Fibroblast of lung (primary cell): Measurements from ENCODE around the gene ARHGAP42. TPM values are rescaled to one million over a fixed set of nuclear protein-coding genes. Genes with fewer than 3 reads are reported as not detected.

ENCODE experiments used
- DNase-seq, 2 donors: peaks; one replicate each; pipeline versions ENCODE4 v3.0.0 to v3.0.0-alpha.2; 2010; ENCODE audit warnings: low read depth in 2 of 2
- H2AFZ ChIP-seq: 2 replicates; pipeline ENCODE4 v1.5.1; 2012; ENCODE audit warnings: low read length, control low read depth, inconsistent platforms
- H3K27ac ChIP-seq: 2 replicates; pipeline ENCODE4 v1.5.1; 2011; ENCODE audit warnings: low read length, control low read depth; ENCODE audit not compliant: insufficient read depth
- H3K27me3 ChIP-seq: 2 replicates; pipeline ENCODE4 v1.5.1; 2011; ENCODE audit warnings: mild to moderate bottlenecking, low read length; ENCODE audit not compliant: control insufficient read depth, insufficient read depth
- H3K36me3 ChIP-seq: 2 replicates; pipeline ENCODE4 v1.5.1; 2011; ENCODE audit warnings: low read length; ENCODE audit not compliant: control insufficient read depth, insufficient read depth
- H3K4me1 ChIP-seq: 2 replicates; pipeline ENCODE4 v1.5.1; 2011; ENCODE audit warnings: low read length; ENCODE audit not compliant: control insufficient read depth, insufficient read depth; ENCODE audit errors: extremely low read depth
- H3K4me2 ChIP-seq: 2 replicates; pipeline ENCODE4 v1.5.1; 2011; ENCODE audit warnings: low read length, control low read depth; ENCODE audit not compliant: insufficient read depth; ENCODE audit errors: extremely low read depth
- H3K4me3 ChIP-seq, 4 experiments: fragments of 200-600 bp in 1 of 4; sonication (generic) in 1 of 4; replicated peaks in 1 of 4; 2 replicates each; pipeline ENCODE4 v1.5.1; 2011 to 2016; ENCODE audit warnings: low read length in 4 of 4, low read depth in 3 of 4, mild to moderate bottlenecking in 3 of 4, control low read depth in 2 of 4, inconsistent platforms in 1 of 4, mixed read lengths in 1 of 4; ENCODE audit not compliant: insufficient read depth in 1 of 4; ENCODE audit errors: control extremely low read depth in 1 of 4
- H3K79me2 ChIP-seq: 2 replicates; pipeline ENCODE4 v1.5.1; 2012; ENCODE audit warnings: mild to moderate bottlenecking, low read length, inconsistent platforms; ENCODE audit not compliant: control insufficient read depth, insufficient read depth
- H3K9ac ChIP-seq: 2 replicates; pipeline ENCODE4 v1.5.1; 2011; ENCODE audit warnings: mild to moderate bottlenecking, low read length, control low read depth; ENCODE audit not compliant: insufficient read depth
- H3K9me3 ChIP-seq: 2 replicates; pipeline ENCODE4 v1.5.1; 2012; ENCODE audit warnings: low read depth, low read length; ENCODE audit not compliant: control insufficient read depth, insufficient read depth
- H4K20me1 ChIP-seq: 2 replicates; pipeline ENCODE4 v1.5.1; 2011; ENCODE audit warnings: low read length; ENCODE audit not compliant: control insufficient read depth, insufficient read depth; ENCODE audit errors: extremely low read depth
- EZH2 ChIP-seq: IDR thresholded peaks from 2 replicates; pipeline ENCODE4 v1.5.1; 2012; ENCODE audit warnings: low read length, control low read depth, mild to moderate bottlenecking; ENCODE audit errors: missing control alignments
- polyA plus RNA-seq, 2 donors: library from polyadenylated mRNA; depleted of rRNA in 1 of 2; stranded (reverse) in 1 of 2; unstranded in 1 of 2; fragments of >200 nt; gene quantifications; 2 replicates each; pipeline ENCODE4 v1.2.1, GENCODE V29; 2011 to 2012; ENCODE audit warnings: missing spikeins in 1 of 2
- total RNA-seq: library from RNA; depleted of rRNA; stranded (reverse); fragments of >200 nt; gene quantifications from 2 replicates; pipeline ENCODE4 v1.2.1, GENCODE V29; 2014
- TF ChIP-seq, protein P1 (sequence below), 2 donors: IDR thresholded peaks in 1 of 2; conservative IDR thresholded peaks in 1 of 2; 1 replicate in 1 of 2; 2 replicates in 1 of 2; pipeline ENCODE4 v1.5.1; 2011 to 2012; ENCODE audit warnings: low read length in 2 of 2, control low read depth in 1 of 2, inconsistent platforms in 1 of 2, low read depth in 1 of 2, mild to moderate bottlenecking in 1 of 2

ARHGAP42 gene
- total and polyA plus RNA-seq, 2 donors (not counting 1 experiment from before 2014, with no cell fraction given), result 8.0 to 13.4 TPM

DNA sequence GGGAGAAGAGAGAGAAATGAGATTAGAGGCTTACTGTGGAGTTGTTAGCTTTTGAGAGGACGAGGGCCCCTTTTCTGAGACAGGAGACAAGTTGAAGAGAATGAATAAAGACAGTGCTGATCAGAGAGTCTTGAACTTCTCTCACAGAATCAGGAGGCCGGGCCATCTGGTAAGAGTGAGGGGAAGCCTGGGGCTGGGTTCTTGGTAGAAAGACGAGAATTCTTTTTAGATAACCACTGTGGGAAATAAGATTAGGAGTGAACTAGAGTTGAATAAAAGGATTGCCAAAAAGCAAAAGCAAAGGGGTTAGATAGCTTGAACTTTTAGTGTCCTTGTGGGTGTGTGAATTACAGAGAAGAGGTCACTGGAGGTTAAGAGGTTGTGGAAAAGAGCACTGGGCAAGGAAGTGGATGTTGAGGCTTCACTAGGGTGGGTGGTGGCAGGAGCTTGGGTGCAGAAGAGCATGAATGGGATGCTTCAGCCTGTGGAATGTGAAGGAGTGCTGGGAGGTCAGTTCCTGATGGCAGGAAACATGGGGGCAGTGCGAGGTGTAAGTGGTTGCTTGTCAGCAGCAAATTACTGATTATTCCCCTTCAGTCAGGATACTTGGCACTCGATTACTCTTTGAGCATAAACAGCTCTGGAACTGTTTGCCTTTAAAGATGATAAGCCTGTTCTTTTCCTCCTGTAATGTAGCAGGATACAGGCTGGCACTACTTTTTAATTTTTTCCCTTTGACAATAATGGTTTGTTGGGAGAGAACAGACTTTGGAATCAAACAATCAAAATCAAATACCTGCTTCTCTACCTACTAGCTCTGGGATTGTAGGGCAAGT, 98.3 kb downstream of the ARHGAP42 start:
- Histone ChIP-seq H4K20me1 (no peaks in the 10 kb centered on the region), H3K4me1 (peaks cover 3% of the 10 kb centered on the region), H3K36me3 (no peaks in the 10 kb centered on the region), H3K9ac (no peak overlapping the region), H3K9me3 (no peaks in the 10 kb centered on the region), H3K27ac (no peak overlapping the region), H3K4me3 (no peak overlapping the region), H3K27me3 (no peaks in the 10 kb centered on the region), H3K4me2 (no peak overlapping the region), H3K79me2 (no peaks in the 10 kb centered on the region), H2AFZ (no peak overlapping the region)
- no peak for TF ChIP-seq EZH2
- TF ChIP-seq, protein P1, sequence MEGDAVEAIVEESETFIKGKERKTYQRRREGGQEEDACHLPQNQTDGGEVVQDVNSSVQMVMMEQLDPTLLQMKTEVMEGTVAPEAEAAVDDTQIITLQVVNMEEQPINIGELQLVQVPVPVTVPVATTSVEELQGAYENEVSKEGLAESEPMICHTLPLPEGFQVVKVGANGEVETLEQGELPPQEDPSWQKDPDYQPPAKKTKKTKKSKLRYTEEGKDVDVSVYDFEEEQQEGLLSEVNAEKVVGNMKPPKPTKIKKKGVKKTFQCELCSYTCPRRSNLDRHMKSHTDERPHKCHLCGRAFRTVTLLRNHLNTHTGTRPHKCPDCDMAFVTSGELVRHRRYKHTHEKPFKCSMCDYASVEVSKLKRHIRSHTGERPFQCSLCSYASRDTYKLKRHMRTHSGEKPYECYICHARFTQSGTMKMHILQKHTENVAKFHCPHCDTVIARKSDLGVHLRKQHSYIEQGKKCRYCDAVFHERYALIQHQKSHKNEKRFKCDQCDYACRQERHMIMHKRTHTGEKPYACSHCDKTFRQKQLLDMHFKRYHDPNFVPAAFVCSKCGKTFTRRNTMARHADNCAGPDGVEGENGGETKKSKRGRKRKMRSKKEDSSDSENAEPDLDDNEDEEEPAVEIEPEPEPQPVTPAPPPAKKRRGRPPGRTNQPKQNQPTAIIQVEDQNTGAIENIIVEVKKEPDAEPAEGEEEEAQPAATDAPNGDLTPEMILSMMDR (conservative IDR thresholded peaks at IDR 0.05 in 1 of 2, IDR thresholded peaks at IDR 0.05 in 1 of 2; ENCODE audit: low read depth in 1 of 2, low read length in 2 of 2), result no peak
- no peak for DNase-seq

DNA sequence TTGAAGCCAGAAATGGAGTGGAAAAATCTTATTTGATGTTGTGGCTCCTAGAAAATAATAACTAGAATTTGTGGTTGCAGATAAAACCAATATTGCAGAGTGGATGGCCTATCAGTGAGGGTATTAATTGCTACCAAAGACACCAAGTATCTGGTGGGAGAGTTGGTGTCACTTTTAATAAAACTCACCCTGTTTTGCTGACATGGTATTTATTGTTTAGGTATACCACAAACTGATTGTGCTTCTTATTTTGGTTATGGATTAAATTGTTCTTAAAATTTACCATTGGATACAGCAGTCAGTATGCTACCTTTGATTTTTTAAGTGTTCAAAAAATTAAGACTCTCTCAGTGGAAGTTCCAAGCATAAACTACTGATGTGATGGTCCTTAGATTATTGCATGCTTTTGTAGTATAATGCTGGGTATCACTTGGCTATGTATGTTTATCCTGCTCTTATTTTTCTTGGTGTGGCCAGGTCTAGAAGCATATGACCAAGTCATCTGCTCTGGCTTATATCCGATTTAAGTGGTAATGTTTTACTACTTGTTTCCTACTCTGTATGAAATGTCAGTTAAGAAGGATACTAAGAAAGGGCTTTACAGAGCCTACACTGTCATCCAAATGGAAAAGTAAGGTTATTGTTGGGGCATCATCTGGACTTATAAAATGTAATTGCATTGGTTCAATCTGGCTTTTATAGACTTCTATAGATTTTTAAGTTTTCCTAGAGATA, 101.6 kb downstream of the ARHGAP42 start:
- no peaks in the 10 kb centered on the region for H3K27me3 ChIP-seq
- H3K9me3 ChIP-seq, result no peaks in the 10 kb centered on the region
- H4K20me1 ChIP-seq, result no peaks in the 10 kb centered on the region
- no peak for DNase-seq
- H2AFZ ChIP-seq, result no peak overlapping the region
- H3K36me3 ChIP-seq, result no peaks in the 10 kb centered on the region
- TF ChIP-seq EZH2, result no peak
- H3K4me2 ChIP-seq, result no peak overlapping the region
- no peak overlapping the region for H3K9ac ChIP-seq
- no peak overlapping the region for H3K27ac ChIP-seq
- no peaks in the 10 kb centered on the region for H3K79me2 ChIP-seq
- peaks cover 3% of the 10 kb centered on the region for H3K4me1 ChIP-seq
- H3K4me3 ChIP-seq, result no peak overlapping the region

DNA sequence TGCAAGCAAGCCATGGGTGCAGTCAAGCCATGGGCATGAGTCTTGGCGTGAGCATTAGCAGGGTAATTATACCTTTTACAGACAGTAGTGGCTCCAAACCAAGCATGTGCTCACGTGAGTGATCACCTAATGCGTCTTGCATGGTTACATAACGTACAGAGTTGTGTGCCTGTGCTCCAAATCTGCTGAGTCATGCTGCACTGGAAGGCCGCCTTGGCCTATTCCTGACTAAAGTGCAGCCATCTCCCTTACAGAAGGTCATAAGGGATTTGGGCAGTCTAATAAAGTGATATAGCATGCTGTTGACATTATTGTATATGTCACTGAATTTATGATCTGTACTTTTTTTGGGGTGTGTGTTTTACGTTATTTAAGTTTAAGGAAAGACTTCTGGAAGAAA, 102.4 kb downstream of the ARHGAP42 start:
- H3K4me2 ChIP-seq, result no peak overlapping the region
- DNase-seq, result peak; percentile 11 to 40
- no peak overlapping the region for H3K9ac ChIP-seq
- no peak overlapping the region for H3K4me3 ChIP-seq
- H3K9me3 ChIP-seq, result no peaks in the 10 kb centered on the region
- H2AFZ ChIP-seq, result no peak overlapping the region
- TF ChIP-seq, protein P1 (conservative IDR thresholded peaks at IDR 0.05 in 1 of 2, IDR thresholded peaks at IDR 0.05 in 1 of 2; ENCODE audit: low read depth in 1 of 2, low read length in 2 of 2), result no peak
- no peak for TF ChIP-seq EZH2
- H3K79me2 ChIP-seq, result no peaks in the 10 kb centered on the region
- H4K20me1 ChIP-seq, result no peaks in the 10 kb centered on the region
- H3K27me3 ChIP-seq, result no peaks in the 10 kb centered on the region
- H3K4me1 ChIP-seq, result peaks cover 3% of the 10 kb centered on the region
- no peaks in the 10 kb centered on the region for H3K36me3 ChIP-seq
- H3K27ac ChIP-seq, result no peak overlapping the region
